Measurements from ENCODE around the gene REG1B. TPM values are rescaled to one million over a fixed set of nuclear protein-coding genes. Genes with fewer than 3 reads are reported as not detected.
"Not testable (repeated sequence)": the region's sequence is repeated elsewhere in the genome, so short reads cannot be mapped to it uniquely, and the experiment has no call there.

Gene REG1B
- total RNA-seq, 1 donor from 2014 or later = not detected

DNA sequence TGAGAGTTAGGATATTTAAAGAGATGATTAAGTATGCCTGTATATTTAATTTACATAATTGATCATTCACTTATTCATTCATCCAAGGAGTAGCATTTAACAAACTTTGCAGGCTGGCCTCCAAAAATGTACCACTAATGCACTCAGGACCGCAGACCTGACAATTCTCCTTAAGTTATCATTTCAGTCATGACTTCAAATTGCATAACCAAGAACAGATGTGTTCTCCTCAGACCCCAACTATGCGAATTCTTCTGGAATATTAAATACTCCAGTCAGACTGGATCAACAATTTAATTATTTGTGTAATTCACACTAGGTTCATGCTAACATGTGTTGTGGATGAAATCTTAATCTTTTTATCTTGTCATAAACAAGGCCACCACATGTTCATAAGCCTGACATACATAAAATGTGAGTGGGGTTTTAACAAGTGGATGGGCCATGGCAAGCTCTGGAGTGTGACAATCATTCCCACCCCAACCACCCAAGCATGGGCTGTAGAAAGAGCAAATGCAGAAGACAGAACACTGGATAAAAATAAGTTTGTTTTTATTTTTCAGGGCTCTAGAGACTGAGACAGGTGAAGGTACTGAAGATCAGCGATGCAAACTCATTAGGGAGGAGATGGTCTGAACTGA, 3.2 kb downstream of the REG1B start:
- intact Hi-C loops (cut with micrococcal nuclease) = no loop called here

GRCh38 chr2:79083597-79084251, 4.1 kb downstream of the REG1B start:
- intact Hi-C loops (cut with micrococcal nuclease) = no loop called here

- intact Hi-C loops (cut with micrococcal nuclease) = no loop called here
Measured at GRCh38 chr2:79082987-79083386, 4.8 kb downstream of the REG1B start.

DNA sequence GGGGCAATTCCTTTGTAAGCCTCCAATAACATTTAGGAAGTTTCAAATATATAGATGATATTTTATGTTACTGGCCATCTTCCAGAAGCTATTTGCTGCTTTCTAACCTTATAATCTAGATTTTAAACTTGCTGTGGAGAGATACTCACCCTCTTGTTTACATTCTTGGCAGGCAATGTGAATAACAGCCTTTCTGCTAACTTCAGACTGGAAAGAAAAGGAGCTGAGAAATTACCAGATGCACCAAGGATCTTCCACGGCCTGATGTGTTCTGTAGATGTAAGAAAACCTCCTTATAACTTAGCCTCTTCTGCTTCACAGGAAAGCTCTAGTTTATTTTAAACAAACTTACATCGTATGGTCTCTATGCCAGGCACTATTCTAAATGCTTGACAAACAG, 16.7 kb downstream of the REG1B start:
- intact Hi-C loops (cut with micrococcal nuclease) = no loop called here

- intact Hi-C loops (cut with micrococcal nuclease) = no loop called here
Measured at GRCh38 chr2:79065201-79065600, 22.6 kb downstream of the REG1B start.

DNA sequence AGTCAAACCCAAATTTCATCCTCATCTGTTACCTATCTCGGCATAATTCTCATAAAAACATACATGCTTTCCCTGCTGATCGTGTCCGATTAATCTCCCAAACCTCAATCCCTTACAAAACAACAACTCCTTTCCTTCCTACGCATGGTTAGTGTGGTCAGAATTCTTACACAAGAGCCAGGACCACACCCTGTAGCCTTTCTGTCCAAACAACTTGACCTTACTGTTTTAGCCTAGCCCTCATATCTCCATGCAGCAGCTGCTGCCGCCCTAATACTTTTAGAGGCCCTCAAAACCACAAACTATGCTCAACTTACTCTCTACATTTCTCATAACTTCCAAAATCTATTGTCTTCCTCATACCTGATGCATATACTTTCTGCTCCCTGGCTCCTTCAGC, 33.0 kb downstream of the REG1B start:
- intact Hi-C loops (cut with micrococcal nuclease) = not testable (repeated sequence)

DNA sequence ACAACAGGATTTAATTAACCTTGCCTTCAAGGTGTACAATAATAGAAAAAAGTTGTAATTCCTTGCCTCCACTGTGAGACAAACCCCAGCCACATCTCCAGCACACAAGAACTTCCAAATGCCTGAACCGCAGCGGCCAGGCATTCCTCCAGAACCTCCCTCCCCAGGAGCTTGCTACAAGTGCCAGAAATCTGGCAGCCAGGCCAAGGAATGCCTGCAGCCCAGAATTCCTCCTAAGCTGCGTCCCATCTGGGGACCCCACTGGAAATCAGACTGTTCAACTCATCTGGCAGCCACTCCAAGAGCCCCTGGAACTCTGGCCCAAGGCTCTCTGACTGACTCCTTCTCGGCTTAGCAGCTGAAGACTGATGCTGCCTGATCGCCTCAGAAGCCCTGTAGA, 34.3 kb downstream of the REG1B start:
- intact Hi-C loops (cut with micrococcal nuclease) = not testable (repeated sequence)

DNA sequence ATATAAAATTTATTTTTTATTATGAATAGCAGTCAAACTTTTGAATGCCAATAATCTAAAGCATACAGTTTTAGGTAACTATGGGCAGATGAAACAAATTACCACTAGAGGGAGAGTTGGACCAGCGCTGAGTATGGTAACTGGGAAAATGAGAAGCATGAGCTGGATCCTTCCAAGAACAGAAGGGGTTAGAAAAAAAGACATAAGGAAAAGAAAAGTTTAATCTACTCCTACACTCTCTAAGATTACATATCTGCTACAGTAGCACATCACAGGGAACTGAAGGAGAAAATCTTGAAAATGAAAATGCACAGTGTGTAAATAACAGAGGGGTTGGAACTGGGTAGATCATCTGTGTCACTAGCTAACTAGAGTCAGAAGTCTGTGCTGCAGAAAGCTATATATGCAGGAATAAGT, 46.8 kb downstream of the REG1B start:
- intact Hi-C loops (cut with micrococcal nuclease) = no loop called here

- intact Hi-C loops (cut with micrococcal nuclease) = no loop called here
Measured at GRCh38 chr2:79039944-79040343, 47.8 kb downstream of the REG1B start.

Other genes starting within 250 kb of the REG1B start
- gene REG3G, start 62.3 kb downstream of the REG1B start, total RNA-seq = not detected in 2 replicates
- gene REG1A, start 32.5 kb upstream of the REG1B start, total RNA-seq = not detected in 2 replicates
- gene REG3A, start 71.8 kb upstream of the REG1B start, total RNA-seq = not detected in 2 replicates